Measurements from ENCODE around the gene TNRC6B. TPM values are rescaled to one million over a fixed set of nuclear protein-coding genes. Genes with fewer than 3 reads are reported as not detected.

The TNRC6B gene
- total RNA-seq, 2 experiments from 2014 or later: 37.0 to 63.7 TPM

- Histone ChIP-seq H3K9me2 (ENCODE audit: insufficient read depth, low read length) (no peaks in the 10 kb centered on the region), H3K36me3 (ENCODE audit: insufficient read depth, low read length) (peaks cover 37% of the 10 kb centered on the region), H2AFZ (ENCODE audit: low read length) (no peak overlapping the region), H3K4me3 (ENCODE audit: low read depth, low read length, poor library complexity, severe bottlenecking) (no peak overlapping the region), H3K4me1 (ENCODE audit: insufficient read depth, low read length, poor library complexity, severe bottlenecking) (peaks cover 68% of the 10 kb centered on the region), H4K20me1 (ENCODE audit: insufficient read depth, low read length) (no peaks in the 10 kb centered on the region), H3K79me2 (ENCODE audit: insufficient read depth, low read depth, low read length) (peaks cover 65% of the 10 kb centered on the region), H3K27ac (ENCODE audit: low read depth, low read length, poor library complexity, severe bottlenecking) (peak overlapping the region; percentile 20), H3K9me3 (ENCODE audit: low read length) (0 out of 2 replicates have a peak, but pooled peaks cover 4% of the 10 kb centered on the region), H3K4me2 (ENCODE audit: low read length) (no peak overlapping the region)
- BruUV-seq (replicated peaks): no TSS peak
- TF ChIP-seq CTCF (conservative IDR thresholded peaks at IDR 0.05; ENCODE audit: low read length) (no peak), EZH2phosphoT487 (IDR thresholded peaks at IDR 0.05; ENCODE audit: borderline replicate concordance, low read depth, low read length) (no peak)
- ChIA-PET CTCF (ENCODE audit: unreplicated experiment) (no interaction called here), POLR2A (interaction anchor here (1.2 to 2.5 kb wide), 2 partner anchors 9 to 32 kb away, joined by 7 to 13 read pairs; no protein-coding TSS in a partner anchor)
- DNase-seq (ENCODE audit: low spot score): no peak
- intact Hi-C loops (cut with micrococcal nuclease; ENCODE audit: unreplicated experiment): no loop called here
Observed at GRCh38 chr22:40383905-40384304, 206.2 kb downstream of the TNRC6B start.

DNA sequence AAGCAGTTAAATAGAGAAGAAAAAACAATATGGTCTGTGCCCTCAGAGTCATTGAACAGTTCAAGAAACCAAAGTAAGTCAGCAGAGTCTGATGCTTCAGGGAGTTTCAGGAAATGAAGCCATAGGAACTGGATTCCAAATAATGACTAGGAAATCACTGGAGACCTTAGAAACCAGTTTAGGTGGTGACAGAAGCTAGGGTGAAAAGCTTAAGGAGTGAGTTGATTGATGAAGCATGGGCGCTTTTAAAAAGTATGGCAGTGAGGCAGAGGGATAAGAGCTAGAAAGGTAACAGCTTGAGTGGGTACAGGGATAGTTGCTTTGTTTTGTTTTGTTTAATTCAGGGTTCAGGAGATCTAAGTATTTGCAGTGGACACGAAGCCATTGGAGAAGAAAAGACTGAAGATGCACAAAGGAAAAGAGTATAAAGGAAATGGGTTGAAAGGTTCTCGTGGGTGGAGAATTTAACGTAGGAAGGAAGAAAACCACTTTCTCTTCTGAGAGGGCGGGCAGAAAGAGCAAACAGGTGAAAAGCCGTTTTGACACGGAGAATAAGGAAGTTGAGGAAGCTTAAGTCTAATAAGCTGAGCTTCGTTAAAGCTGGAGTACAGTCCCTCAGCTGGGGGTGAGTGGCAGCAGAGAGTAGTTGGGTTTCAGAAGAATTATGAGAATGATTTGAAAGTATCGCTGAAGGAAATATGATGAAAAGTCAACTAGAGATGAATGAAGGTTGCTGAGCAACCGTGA, 207.5 kb downstream of the TNRC6B start:
- H3K4me2 ChIP-seq (ENCODE audit: low read length): peak overlapping the region; percentile 68
- peak overlapping the region; percentile 54 for H3K4me3 ChIP-seq (ENCODE audit: low read depth, low read length, poor library complexity, severe bottlenecking)
- CTCF ChIA-PET (ENCODE audit: unreplicated experiment): interaction anchor here (0.5 to 1.0 kb wide), 3 partner anchors 11 to 48 kb away, joined by 3 read pairs; no protein-coding TSS in a partner anchor
- TF ChIP-seq CTCF (conservative IDR thresholded peaks at IDR 0.05; ENCODE audit: low read length) (peak; percentile 60), EZH2phosphoT487 (IDR thresholded peaks at IDR 0.05; ENCODE audit: borderline replicate concordance, low read depth, low read length) (no peak)
- H3K4me1 ChIP-seq (ENCODE audit: insufficient read depth, low read length, poor library complexity, severe bottlenecking): peaks cover 61% of the 10 kb centered on the region
- no peaks in the 10 kb centered on the region for H4K20me1 ChIP-seq (ENCODE audit: insufficient read depth, low read length)
- intact Hi-C loops (cut with micrococcal nuclease; ENCODE audit: unreplicated experiment): loop anchor here (1.0 kb wide), 1 partner anchor 9 kb away; no protein-coding TSS in a partner anchor
- H3K9me3 ChIP-seq (ENCODE audit: low read length): 0 out of 2 replicates have a peak, but pooled peaks cover 4% of the 10 kb centered on the region
- POLR2A ChIA-PET: interaction anchor here (0.5 to 1.8 kb wide), 7 partner anchors 9 to 1069 kb away, joined by 3 to 8 read pairs (median 4); no protein-coding TSS in a partner anchor
- peak overlapping the region; percentile 80 for H3K27ac ChIP-seq (ENCODE audit: low read depth, low read length, poor library complexity, severe bottlenecking)
- peaks cover 36% of the 10 kb centered on the region for H3K36me3 ChIP-seq (ENCODE audit: insufficient read depth, low read length)
- no peaks in the 10 kb centered on the region for H3K9me2 ChIP-seq (ENCODE audit: insufficient read depth, low read length)
- H3K79me2 ChIP-seq (ENCODE audit: insufficient read depth, low read depth, low read length): peaks cover 52% of the 10 kb centered on the region
- peak; percentile 82 for DNase-seq (ENCODE audit: low spot score)
- peak overlapping the region; percentile 3; the same call in 1 of the 2 replicates for H2AFZ ChIP-seq (ENCODE audit: low read length)
- TSS peak; percentile 92 for BruUV-seq (replicated peaks)

Other genes starting within 250 kb of the TNRC6B start
- not detected in 2 replicates for gene TMA7B, start 217.5 kb upstream of the TNRC6B start, total RNA-seq (2014; rRNA removed; shearing (Covaris generic))
- not detected in 2 replicates for gene TMA7B, start 217.5 kb upstream of the TNRC6B start, total RNA-seq (2022)
- gene FAM83F, start 183.0 kb upstream of the TNRC6B start, total RNA-seq (2014; rRNA removed; shearing (Covaris generic)): not detected in 2 replicates
- gene FAM83F, start 183.0 kb upstream of the TNRC6B start, total RNA-seq (2022): not detected in 2 replicates
- 117 and 141 TPM in 2 replicates for gene ADSL, start 168.6 kb downstream of the TNRC6B start, total RNA-seq (2014; rRNA removed; shearing (Covaris generic))
- gene ADSL, start 168.6 kb downstream of the TNRC6B start, total RNA-seq (2022): 120 and 137 TPM in 2 replicates
- 168 and 197 TPM in 2 replicates for gene SGSM3, start 192.7 kb downstream of the TNRC6B start, total RNA-seq (2014; rRNA removed; shearing (Covaris generic))
- gene SGSM3, start 192.7 kb downstream of the TNRC6B start, total RNA-seq (2022): 130 and 144 TPM in 2 replicates

Data from OCI-LY7 (cell line).